Measurements from ENCODE around the gene IPCEF1.

IPCEF1 gene

DNA sequence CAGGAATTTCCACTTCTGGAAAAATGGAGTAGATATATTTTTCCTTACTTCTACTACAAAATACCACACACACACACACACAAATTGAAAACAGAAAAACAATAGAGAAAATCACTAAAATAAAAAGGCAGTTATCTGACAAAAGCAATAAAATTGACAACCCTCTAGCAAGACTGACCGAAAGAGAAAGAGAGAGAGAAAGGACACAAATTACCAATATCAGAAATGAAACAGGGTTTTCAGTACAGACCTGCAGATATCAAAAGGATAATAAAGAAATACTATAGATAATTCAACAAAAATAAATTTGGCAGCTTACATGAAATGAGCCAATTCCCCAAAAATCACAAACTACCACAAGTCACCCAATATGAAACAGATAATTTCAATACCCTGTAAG, 212.8 kb downstream of the IPCEF1 start:
- DNase-seq, result no peak

DNA sequence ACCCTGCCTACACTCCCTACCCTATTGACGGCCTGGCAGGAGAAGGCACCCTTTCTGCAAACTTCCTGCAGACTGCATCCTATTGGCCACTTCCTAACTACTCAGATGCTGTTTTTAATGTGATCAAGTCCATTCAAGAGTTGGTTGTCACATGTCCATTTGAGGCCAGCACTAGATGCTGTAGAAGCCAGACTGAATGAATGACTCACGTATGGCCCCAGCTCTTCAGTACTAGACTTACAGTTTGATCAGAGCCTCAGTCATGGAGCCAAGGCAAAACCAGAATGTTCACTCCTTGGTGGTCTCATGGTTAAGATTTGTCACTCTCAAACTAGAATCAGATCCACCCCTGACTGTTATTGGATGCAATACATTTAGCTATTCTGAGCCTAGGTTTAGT, 215.9 kb downstream of the IPCEF1 start:
- no peak for DNase-seq

DNA sequence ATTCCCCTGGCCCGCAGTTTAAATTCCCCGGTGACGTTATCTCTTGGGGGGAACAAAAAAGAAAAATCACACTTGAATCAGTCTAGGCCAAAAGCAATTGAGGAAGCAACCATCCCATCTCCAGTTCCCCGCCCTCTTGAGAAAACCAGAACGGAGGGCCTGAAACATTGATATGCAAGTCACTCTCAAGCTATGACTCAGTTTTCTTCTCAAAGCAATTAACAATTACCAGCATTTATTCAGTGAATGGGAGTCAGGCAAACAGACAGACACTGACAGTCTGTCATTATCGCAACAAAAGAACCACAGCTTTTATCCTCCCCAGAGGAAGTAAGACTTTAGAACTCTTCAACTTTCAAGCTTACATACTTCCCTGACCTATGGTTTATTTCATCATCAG, 216.7 kb downstream of the IPCEF1 start:
- no peak for DNase-seq

DNA sequence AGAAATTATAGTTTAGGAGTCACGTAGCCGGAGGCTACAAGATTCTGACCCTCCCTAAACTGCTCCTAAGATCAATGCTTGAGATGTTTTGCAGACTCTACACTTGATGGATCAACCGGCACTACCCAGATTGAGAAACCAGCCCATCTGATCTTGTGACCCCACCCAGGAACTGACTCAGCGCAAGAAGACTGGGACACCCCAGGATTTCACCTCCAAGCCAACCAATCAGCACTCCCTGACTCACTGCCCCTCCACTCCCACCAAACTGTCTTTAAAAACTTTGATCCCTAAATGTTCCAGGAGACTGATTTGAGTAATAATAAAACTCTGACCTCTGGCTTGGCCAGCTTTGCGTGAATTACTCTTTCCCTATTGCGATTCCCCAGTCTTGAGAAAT, 217.8 kb downstream of the IPCEF1 start:
- no peak for DNase-seq

DNA sequence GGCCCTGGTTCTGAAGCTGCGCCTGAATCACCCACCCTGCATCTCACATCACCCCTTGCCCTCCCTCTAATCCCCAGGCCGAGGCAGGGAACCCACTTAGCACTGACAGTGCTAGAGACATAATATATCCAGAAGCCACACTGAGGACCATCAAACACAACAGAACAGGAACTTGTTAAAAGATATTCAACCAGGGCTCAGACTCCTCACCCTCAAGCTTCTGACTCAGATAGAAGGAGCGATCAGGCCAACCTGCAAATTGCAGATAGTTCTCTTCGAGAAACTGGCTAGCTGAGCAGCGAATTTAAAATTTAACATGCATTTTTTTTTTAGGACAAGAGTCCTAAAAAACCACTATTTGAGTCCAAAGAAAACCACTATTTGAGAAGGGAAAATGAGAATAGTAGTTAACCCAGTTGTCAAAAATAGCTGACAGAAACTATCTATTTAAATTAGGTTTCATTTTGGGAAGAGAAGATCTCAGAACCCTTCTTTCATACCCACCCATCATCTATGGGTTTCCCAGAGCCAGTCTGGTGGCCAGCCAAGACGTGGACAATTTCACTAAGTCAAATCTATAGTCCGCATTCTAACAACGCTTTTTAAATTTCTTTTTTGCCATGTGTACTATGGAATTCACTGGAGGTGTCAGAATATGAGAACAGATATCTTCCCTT, 222.0 kb downstream of the IPCEF1 start:
- no peak for DNase-seq

DNA sequence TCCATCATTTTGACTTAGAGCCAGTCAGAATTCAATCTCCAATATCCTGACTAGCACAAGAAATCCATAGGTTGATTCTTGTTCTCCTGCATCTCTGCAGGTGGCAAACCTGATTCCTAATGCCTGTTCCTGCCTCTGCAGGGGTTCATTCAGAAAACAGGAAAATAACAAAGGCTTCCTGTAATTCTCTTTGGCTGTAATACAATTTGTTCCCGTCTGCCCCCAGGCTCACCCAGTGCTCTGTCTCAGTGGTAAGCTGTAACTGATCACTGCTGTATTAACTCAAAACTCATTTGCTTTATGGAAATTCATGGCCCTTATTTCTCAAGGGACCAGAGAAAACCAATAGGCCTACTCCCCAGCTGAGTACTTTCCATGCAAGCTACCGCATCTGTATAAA, 228.9 kb downstream of the IPCEF1 start:
- no peak for DNase-seq

DNA sequence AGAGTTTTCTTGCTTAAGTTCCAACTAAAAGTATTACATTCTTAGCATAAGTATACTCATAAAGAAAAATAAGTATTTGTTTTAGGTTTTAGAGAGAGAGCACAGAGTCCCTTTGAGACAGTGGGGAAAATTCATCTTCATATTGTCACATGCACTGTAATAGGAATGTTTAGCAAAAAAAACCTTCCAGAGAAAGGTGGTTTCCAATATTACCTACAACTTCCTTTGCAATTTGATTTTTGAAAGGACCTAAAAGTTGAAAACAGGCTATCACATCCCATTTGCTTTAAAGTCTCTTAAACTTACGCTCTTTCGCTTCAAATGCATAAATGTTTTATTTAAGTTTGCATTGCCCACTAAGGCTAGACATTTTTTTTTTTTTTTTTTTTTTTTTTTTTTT, 231.2 kb downstream of the IPCEF1 start:
- no peak for DNase-seq

DNA sequence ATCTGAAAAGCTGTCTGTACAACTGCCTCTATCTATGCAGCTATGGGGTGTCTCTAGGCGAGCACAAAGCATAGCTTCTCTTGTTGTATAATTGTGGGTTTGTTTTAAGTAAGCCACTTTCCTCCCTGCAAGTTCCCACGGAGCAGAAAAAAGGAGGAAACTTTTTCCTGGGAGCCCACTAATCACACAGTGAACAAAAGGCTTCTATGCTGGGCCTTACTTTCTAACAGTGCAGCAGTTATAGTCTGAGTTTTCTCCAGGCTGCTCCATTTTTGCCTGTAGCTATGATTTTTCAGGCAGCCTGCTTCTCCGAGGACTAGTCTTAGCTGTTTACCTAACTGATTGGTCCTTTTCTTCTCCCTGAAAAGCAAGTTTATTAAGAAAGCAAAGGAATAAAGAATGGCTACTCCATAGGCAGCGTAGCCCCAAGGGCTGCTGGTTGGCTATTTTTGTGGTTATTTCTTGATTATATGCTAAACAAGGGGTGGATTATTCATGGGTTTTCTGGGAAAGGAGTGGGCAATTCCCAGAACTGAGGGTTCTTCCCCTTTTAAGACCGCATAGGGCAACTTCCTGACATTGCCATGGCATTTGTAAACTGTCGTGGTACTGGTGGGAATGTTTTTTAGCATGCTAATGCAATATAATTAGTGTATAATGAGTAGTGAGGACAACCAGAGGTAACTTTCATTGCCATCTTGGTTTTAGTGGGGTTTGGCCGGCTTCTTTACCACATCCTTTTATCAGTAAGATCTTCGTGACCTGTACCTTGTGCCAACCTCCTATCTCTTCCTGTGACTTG, 233.2 kb downstream of the IPCEF1 start:
- no peak for DNase-seq

DNA sequence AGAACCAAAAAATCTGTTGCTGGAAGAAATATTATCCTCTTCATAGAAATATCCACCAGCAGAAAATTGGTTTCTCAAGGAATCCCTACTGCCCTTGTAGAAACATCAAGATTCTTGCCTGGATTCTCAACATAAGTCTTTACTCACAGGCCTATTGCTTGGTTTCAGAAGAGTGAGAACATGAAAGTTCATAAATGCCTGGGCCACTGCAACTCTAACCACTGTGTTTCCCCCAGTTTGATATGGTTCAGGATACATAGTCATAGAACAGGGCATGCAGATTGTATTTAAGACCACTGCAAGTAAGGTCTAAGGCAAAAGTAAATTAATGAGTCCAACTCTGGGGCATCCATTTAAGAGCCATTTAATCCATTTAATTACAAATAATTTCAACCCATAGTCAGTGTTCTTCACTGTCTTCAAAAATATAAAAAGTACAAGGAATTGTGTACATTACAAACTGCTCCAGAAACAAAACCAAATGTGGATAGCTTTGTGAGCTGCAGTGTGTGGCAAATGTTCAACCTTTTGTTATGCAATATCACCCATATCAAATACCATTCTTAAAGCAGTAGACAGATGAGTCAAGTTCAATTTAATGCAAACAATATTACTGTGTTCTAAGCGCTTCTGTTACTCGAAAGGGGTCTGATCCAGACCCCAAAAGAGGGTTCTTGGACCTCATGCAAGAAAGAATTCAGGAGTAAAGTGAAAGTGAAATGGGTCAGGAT, 234.2 kb downstream of the IPCEF1 start:
- DNase-seq, result no peak

DNA sequence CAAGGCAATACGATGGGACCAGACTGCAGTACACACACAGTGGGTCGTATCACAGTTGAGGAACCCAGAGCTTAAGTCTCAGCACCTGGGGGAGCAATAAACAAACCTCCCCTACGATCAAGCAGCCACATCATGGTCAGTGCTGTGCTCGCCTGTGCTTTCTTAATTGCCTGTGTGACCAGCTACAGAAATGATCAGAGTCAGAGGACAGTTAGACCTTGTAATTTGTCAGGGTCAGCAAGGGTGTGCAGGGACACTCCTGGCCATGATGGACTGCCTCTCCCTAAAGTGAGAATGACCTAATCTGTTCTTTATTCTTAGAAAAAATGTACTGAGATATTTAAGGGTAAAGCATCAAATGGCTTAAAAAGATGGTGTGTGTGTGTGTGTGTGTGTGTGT, 239.1 kb downstream of the IPCEF1 start:
- DNase-seq, result no peak

DNA sequence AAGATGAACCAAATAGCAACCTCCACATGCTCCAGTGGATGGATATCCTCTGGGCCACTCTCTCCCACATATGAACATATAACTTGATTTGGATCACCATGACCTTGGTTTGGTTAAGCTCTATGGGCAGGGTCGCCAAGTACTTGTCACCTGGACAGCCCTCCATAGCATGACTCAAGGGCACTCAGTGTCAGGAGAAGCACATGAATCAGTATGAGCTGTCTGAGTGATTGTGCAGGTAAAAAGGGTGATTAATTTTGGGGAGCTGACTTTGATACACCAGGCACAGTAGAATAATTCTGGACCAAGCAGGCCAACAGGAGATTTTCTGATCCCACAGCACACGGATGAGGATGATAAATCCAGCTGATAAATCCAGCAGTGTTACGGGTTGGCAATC, 243.2 kb downstream of the IPCEF1 start:
- DNase-seq, result no peak

DNA sequence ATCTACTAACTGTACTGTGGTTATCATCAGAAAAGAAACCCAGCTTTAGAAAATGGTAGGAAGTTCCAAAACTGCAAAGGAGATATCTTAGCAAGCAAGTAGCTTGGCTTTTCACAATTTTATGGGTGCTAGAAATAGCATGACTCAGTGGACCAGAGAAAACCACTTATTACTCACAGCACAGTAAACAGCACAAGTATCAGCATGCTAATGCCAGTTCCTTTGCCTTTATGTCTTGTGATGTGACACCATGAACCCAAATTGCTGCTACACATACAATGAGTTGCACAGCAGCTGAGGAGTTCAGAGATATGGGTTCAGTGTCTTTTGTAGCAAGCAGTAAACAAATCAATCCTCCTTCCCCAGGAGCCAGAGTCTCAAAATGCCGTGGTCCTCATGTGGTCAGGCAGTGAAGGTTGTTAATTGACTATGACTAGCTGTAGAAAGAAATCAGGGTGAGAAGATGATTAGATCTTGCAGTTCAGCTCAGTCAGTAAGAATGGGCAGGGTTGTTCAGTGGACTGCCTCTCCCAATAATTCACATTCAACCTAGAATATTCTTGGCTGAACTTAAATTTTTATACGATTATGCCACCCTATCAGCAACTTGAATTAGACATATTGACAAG, 244.3 kb downstream of the IPCEF1 start:
- no peak for DNase-seq

DNA sequence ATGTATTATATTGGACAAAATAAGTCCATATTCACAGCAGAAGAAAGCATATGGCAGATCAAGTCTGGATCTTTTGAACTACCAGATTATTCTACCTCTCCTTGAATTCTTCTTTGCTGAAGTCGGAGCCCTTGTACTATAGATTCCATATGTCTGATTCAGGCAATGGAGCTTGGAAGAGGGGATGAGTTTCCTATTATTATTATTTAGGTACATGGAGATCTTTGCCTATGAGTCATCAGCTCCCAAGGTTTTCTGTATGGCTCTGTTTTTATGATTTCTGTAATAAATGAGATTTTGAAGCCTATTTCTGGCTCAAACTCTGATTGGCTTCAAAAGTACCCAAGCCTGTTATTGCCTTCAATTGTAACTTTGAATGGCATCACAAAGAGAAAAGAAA, 245.6 kb downstream of the IPCEF1 start:
- DNase-seq, result no peak

DNA sequence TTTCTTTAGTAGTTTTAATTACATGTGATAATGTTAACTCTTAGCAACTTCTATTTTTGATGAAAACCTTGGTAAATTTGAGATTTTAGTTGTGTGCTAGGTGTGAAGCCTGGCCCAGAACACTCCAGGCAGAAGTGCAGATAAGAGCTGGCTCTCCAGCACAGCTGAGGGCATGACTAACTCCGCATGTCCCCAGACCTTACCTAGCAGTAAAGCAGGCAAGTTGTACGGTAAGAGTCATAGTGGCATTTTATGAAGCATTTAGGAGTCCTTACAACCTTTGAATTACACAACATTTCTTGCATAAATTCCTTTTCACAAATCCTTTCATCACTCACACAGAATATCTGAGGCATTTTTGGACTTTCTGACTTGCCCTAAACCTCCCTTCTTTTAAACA, 250.4 kb downstream of the IPCEF1 start:
- no peak for DNase-seq
